Mesenchymal stem cell (in vitro differentiated cells and primary cell): ENCODE results near the gene ACVR1C.

Experiments
- DNase-seq: peaks from one replicate; pipeline ENCODE4 v3.0.0-alpha.2; 2013
- H2AFZ ChIP-seq: one replicate; pipeline ENCODE4 v1.6.1; 2013; ENCODE audit warnings: low read depth, mild to moderate bottlenecking, control low read depth, inconsistent platforms, low read length, moderate library complexity
- H2AK5ac ChIP-seq: 2 replicates; pipeline ENCODE4 v1.6.1; 2013; ENCODE audit warnings: low read length, moderate library complexity, mild to moderate bottlenecking, inconsistent platforms; ENCODE audit not compliant: severe bottlenecking
- H2BK120ac ChIP-seq: one replicate; pipeline ENCODE4 v1.6.1; 2013; ENCODE audit warnings: low read depth, mild to moderate bottlenecking, inconsistent platforms, low read length, moderate library complexity
- H2BK12ac ChIP-seq, 2 experiments: one replicate each; pipeline ENCODE4 v1.6.1; 2013; ENCODE audit warnings: inconsistent platforms in 2 of 2, low read length in 2 of 2, mild to moderate bottlenecking in 2 of 2, moderate library complexity in 2 of 2, control low read depth in 1 of 2
- H2BK15ac ChIP-seq: one replicate; pipeline ENCODE4 v1.6.1; 2013; ENCODE audit warnings: mild to moderate bottlenecking, low read depth, inconsistent platforms; ENCODE audit not compliant: poor library complexity, severe bottlenecking
- H2BK5ac ChIP-seq: 2 replicates; pipeline ENCODE4 v1.6.1; 2013; ENCODE audit warnings: low read depth, mild to moderate bottlenecking, low read length, control low read depth, inconsistent platforms; ENCODE audit not compliant: poor library complexity, severe bottlenecking
- H3K14ac ChIP-seq, 2 experiments: one replicate each; pipeline ENCODE4 v1.6.1; 2013; ENCODE audit warnings: inconsistent platforms in 2 of 2, low read length in 2 of 2, control low read depth in 1 of 2, mild to moderate bottlenecking in 1 of 2, moderate library complexity in 1 of 2
- H3K18ac ChIP-seq, 2 experiments: one replicate each; pipeline ENCODE4 v1.6.1; 2013; ENCODE audit warnings: inconsistent platforms in 2 of 2, low read length in 2 of 2, control low read depth in 1 of 2, low read depth in 1 of 2, mild to moderate bottlenecking in 1 of 2
- H3K23ac ChIP-seq, 2 experiments: one replicate each; pipeline ENCODE4 v1.6.1; 2013; ENCODE audit warnings: inconsistent platforms in 2 of 2, low read length in 2 of 2, mild to moderate bottlenecking in 2 of 2, moderate library complexity in 2 of 2, control low read depth in 1 of 2
- H3K27ac ChIP-seq: 2 replicates; pipeline ENCODE4 v1.5.1; 2013; ENCODE audit warnings: mild to moderate bottlenecking, moderate library complexity, low read length, control low read depth, inconsistent platforms; ENCODE audit not compliant: poor library complexity, severe bottlenecking
- H3K27me3 ChIP-seq, 2 experiments: 2 replicates each; pipeline versions ENCODE4 v1.6.1 to v1.7.0; 2013; ENCODE audit warnings: low read length in 2 of 2, mild to moderate bottlenecking in 2 of 2, moderate library complexity in 2 of 2, control low read depth in 1 of 2, inconsistent platforms in 1 of 2; ENCODE audit not compliant: control insufficient read depth in 1 of 2, insufficient read depth in 1 of 2
- H3K36me3 ChIP-seq, 2 experiments: 2 replicates each; pipeline versions ENCODE4 v1.6.1 to v1.7.0; 2013; ENCODE audit warnings: low read length in 2 of 2, control low read depth in 1 of 2, inconsistent platforms in 1 of 2, low read depth in 1 of 2, mild to moderate bottlenecking in 1 of 2; ENCODE audit not compliant: insufficient read depth in 2 of 2, control insufficient read depth in 1 of 2
- H3K4ac ChIP-seq, 2 experiments: one replicate each; pipeline ENCODE4 v1.6.1; 2013; ENCODE audit warnings: inconsistent platforms in 2 of 2, low read length in 2 of 2, mild to moderate bottlenecking in 2 of 2, moderate library complexity in 2 of 2, control low read depth in 1 of 2, low read depth in 1 of 2
- H3K4me1 ChIP-seq: 2 replicates; pipeline ENCODE4 v1.6.1; 2013; ENCODE audit warnings: low read depth, low read length, control low read depth; ENCODE audit not compliant: control insufficient read depth, insufficient read depth
- H3K4me2 ChIP-seq: 2 replicates; pipeline ENCODE4 v1.6.1; 2013; ENCODE audit warnings: low read length, mild to moderate bottlenecking, inconsistent platforms; ENCODE audit not compliant: poor library complexity, severe bottlenecking
- H3K4me3 ChIP-seq, 2 experiments: 2 replicates each; pipeline versions ENCODE4 v1.5.1 to v1.7.0; 2013; ENCODE audit warnings: low read length in 2 of 2, mild to moderate bottlenecking in 2 of 2, control low read depth in 1 of 2, low read depth in 1 of 2; ENCODE audit not compliant: insufficient read depth in 1 of 2
- H3K79me1 ChIP-seq: replicated peaks from 2 replicates; pipeline ENCODE4 v1.6.1; 2013; ENCODE audit warnings: mild to moderate bottlenecking, control low read depth, low read length, inconsistent platforms; ENCODE audit not compliant: poor library complexity, severe bottlenecking
- H3K9ac ChIP-seq: 2 replicates; pipeline ENCODE4 v1.7.0; 2013; ENCODE audit warnings: mild to moderate bottlenecking, low read length, moderate library complexity
- H3K9me3 ChIP-seq: 2 replicates; pipeline ENCODE4 v1.7.0; 2013; ENCODE audit warnings: mild to moderate bottlenecking, low read length; ENCODE audit not compliant: control insufficient read depth
- H4K8ac ChIP-seq: one replicate; pipeline ENCODE4 v1.6.1; 2013; ENCODE audit warnings: inconsistent platforms, mild to moderate bottlenecking, low read length, moderate library complexity
- H4K91ac ChIP-seq: one replicate; pipeline ENCODE4 v1.6.1; 2013; ENCODE audit warnings: mild to moderate bottlenecking, low read length, inconsistent platforms
- WGBS: methylation state at CpG from one replicate; pipeline ENCODE4 v1.1.7; 2013; ENCODE audit warnings: mixed read lengths; 5-methylcytosine and 5-hydroxymethylcytosine counted together

Gene ACVR1C

GRCh38 chr2:157498483-157498882 is 130.2 kb downstream of the ACVR1C start:
- Histone ChIP-seq H3K27ac (no peak overlapping the region), H4K91ac (no peak overlapping the region), H3K4me3 (no peak overlapping the region), H3K23ac (no peak overlapping the region), H3K9ac (no peak overlapping the region), H2BK15ac (no peak overlapping the region), H3K18ac (no peak overlapping the region), H2AFZ (no peak overlapping the region), H3K36me3 (no peaks in the 10 kb centered on the region), H4K8ac (no peak overlapping the region), H2BK120ac (no peak overlapping the region), H3K4ac (no peak overlapping the region), H2BK12ac (no peak overlapping the region), H3K4me2 (no peak overlapping the region), H2BK5ac (no peak overlapping the region), H3K9me3 (no peaks in the 10 kb centered on the region), H2AK5ac (no peak overlapping the region), H3K27me3 (no peaks in the 10 kb centered on the region), H3K79me1 (no peaks in the 10 kb centered on the region), H3K14ac (no peak overlapping the region), H3K4me1 (no peaks in the 10 kb centered on the region)
- 90% methylated on average over 3 of the region's 3 CpGs for WGBS
- DNase-seq = no peak

DNA sequence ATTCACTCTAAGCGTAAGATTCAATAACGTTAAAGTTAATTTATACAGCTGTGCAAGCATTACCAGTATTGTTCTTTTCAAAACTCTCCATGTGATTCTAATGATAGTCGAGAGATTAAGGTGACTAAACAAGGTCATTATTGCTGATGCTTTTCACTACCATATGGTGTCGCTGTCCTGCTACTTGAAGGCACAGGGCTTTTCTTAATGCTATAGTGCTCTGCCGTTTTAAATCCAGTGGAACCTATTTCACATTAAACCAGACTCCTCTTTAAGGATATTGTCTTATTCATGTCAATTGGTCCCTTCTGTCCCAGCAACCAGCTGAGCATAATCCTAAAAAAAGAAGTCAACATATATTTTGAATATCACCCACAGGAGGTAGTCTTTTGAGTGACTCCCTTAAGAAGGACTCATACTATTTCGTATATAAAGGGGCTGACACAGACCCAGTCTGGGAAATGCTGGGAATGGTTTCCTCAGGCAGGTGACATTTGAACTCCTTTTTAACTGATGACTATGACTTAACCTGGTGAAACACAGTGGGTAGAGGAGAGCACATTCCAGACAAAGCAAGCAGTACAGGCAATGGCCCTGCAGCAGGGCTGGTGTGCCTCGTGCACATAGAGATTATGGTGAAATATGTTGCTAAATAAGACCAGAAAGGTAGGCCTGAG is 130.9 kb downstream of the ACVR1C start:
- H3K27me3 ChIP-seq = no peaks in the 10 kb centered on the region
- no peak overlapping the region for H3K4me3 ChIP-seq
- H4K91ac ChIP-seq = no peak overlapping the region
- no peaks in the 10 kb centered on the region for H3K4me1 ChIP-seq
- peak; percentile 32 for DNase-seq
- H3K4ac ChIP-seq = no peak overlapping the region
- no peaks in the 10 kb centered on the region for H3K9me3 ChIP-seq
- no peaks in the 10 kb centered on the region for H3K79me1 ChIP-seq
- no peaks in the 10 kb centered on the region for H3K36me3 ChIP-seq
- no peak overlapping the region for H3K9ac ChIP-seq
- H3K4me2 ChIP-seq = no peak overlapping the region
- no peak overlapping the region for H2BK12ac ChIP-seq
- H2AFZ ChIP-seq = no peak overlapping the region
- WGBS = 48% methylated on average over 5 of the region's 7 CpGs
- no peak overlapping the region for H4K8ac ChIP-seq
- H2AK5ac ChIP-seq = no peak overlapping the region
- H3K14ac ChIP-seq = no peak overlapping the region
- no peak overlapping the region for H2BK120ac ChIP-seq
- no peak overlapping the region for H2BK5ac ChIP-seq
- H3K23ac ChIP-seq = no peak overlapping the region
- no peak overlapping the region for H3K27ac ChIP-seq
- H2BK15ac ChIP-seq = no peak overlapping the region
- H3K18ac ChIP-seq = no peak overlapping the region

- WGBS = 12% methylated on average over 5 of the region's 5 CpGs
- no peak overlapping the region for H3K4me3 ChIP-seq
Measured at GRCh38 chr2:157492189-157492773, 136.4 kb downstream of the ACVR1C start.

DNA sequence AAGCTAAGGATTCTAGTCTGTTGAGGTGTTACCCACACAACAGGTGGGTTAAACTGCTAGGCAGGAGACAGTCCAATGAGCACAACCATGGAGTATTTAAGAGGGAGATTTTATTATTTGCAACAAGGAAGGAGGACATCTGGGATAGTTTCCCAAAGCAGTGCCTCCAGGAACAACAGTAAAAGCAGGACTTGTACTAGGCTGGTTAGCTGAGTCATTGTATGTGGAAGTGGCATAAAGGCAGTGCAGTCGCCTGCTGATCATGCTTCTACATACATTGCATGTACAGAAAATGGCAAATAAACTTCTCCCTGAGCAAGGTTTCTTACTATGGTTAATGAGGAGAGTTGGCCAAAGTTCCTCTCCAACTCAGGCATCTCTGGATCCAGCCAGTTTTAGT is 138.7 kb downstream of the ACVR1C start:
- Histone ChIP-seq H3K14ac (no peak overlapping the region), H3K18ac (no peak overlapping the region), H3K4ac (no peak overlapping the region), H3K36me3 (no peaks in the 10 kb centered on the region), H3K79me1 (no peaks in the 10 kb centered on the region), H3K9ac (no peak overlapping the region), H3K27me3 (no peaks in the 10 kb centered on the region), H3K9me3 (no peaks in the 10 kb centered on the region), H3K4me3 (no peak overlapping the region), H2BK5ac (no peak overlapping the region), H3K4me2 (no peak overlapping the region), H4K8ac (no peak overlapping the region), H3K27ac (no peak overlapping the region), H2BK15ac (no peak overlapping the region), H4K91ac (no peak overlapping the region), H3K23ac (no peak overlapping the region), H2BK120ac (no peak overlapping the region), H2BK12ac (no peak overlapping the region), H2AK5ac (peak overlapping the region; percentile 57), H2AFZ (no peak overlapping the region), H3K4me1 (peaks cover 5% of the 10 kb centered on the region)
- no peak for DNase-seq
- 80% methylated on average over 1 of the region's 1 CpG for WGBS

More at GRCh38 chr2:157492189-157492773, 136.4 kb downstream of the ACVR1C start:
- no peak overlapping the region for H4K8ac ChIP-seq
- no peak overlapping the region for H3K4ac ChIP-seq
- no peaks in the 10 kb centered on the region for H3K27me3 ChIP-seq
- peaks cover 5% of the 10 kb centered on the region for H3K4me1 ChIP-seq
- no peak overlapping the region for H3K18ac ChIP-seq
- no peak overlapping the region for H2BK15ac ChIP-seq
- H3K27ac ChIP-seq = no peak overlapping the region
- H3K36me3 ChIP-seq = no peaks in the 10 kb centered on the region
- H3K23ac ChIP-seq = no peak overlapping the region
- H3K79me1 ChIP-seq = no peaks in the 10 kb centered on the region
- H4K91ac ChIP-seq = no peak overlapping the region
- H3K14ac ChIP-seq = no peak overlapping the region
- H3K9ac ChIP-seq = no peak overlapping the region
- no peak overlapping the region for H2AFZ ChIP-seq
- H2BK12ac ChIP-seq = no peak overlapping the region
- H3K9me3 ChIP-seq = no peaks in the 10 kb centered on the region
- no peak overlapping the region for H2BK5ac ChIP-seq
- no peak overlapping the region for H2AK5ac ChIP-seq
- H2BK120ac ChIP-seq = no peak overlapping the region
- H3K4me2 ChIP-seq = no peak overlapping the region
- DNase-seq = peak; percentile 63
